Measurements from ENCODE around the gene SNX8.

The SNX8 gene

DNA sequence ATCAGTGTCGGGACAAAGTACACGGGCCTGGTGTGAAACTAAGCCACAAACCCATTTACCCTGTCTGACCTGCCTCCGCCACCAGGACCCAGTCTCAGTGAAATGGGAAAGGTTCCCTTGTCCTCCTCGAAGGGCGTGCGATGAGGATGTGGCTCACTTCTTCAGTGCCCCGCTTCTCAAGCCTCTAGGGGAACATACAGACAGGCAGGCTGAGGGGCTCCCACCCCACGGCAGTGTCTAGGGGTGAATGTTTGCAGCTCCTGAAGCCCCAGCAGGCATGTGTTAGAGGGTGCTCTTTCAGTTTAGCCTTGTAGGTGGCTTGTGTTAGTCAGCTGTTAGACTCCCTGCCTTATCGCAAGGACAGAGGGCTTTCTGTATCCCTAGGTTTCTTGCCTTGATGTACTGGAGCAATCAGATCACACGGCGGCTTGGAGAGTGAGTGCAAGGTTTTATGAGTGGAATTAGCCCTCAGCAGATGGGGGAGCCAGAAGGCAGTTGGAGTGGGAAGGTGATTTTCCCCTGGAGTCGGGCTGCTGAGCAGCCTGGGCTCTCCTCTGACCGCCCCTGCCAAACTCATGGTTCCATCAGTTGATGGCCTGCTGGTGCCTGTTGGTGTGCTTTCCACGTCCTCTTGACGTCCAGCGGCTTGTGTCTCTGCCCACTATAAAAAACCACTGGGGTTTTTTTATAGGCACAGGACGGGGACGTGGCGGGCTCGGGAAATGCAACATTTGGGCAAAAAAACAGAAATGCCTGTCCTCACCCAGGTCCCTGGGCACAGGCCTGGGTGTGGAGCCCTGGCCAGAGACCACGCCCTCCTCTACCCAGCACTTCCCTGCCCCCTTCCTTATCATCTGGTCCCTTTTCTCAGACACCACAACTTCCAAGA is 71.5 kb downstream of the SNX8 start:
- DNase-seq = peak; percentile 65 to 80

GRCh38 chr7:2241580-2242540 is 72.4 kb downstream of the SNX8 start, which contains the start of the genes MRM2 and NUDT1:
Gene MRM2 (minus strand): TSS chr7:2242205. CDS start chr7:2242169, 36 bp downstream.
Gene NUDT1 (plus strand): TSS chr7:2242226. CDS start chr7:2244575, 2,349 bp downstream.
- DNase-seq = peak; percentile 34 to 68

DNA sequence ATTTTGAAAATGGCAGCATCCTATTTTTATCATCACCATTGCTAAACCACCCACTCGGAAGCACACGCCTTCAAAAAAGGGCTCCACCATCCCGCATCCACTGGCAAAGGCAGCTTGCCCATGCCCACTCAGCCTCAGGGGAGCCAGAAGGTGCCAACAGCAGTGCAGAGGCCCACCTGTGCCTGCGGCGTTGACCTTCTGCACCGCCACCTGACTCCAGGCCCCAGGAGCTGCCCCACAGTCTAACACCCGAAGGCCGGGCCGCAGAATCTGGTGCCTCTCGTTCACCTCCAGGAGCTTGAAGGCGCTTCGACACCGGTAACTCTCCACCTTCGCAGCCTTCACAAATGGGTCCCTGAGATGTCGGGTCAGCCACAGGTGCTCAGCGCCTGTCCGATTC is 75.0 kb downstream of the SNX8 start:
- DNase-seq = no peak

DNA sequence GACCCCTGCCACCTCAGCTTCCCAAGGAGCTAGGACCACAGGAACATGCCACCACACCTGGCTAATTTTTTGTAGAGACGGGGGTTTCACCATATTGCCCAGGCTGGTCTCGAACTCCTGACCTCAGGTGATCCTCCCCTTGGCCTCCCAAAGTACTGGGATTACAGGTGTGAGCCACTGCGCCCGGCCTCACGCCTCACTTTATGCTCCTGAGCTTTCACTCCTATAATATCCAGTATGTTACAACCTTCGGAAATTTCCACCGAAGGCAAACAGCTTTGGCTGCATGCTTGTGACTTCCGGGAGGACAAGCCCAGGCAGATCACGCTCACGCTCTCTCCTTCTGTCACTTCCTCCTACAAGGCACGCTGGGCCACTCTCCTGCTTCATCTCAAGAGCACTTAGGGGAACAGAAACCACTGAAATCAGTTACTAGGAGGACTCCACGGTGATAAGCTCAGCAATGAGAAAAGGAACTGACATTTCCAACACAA is 77.1 kb downstream of the SNX8 start:
- DNase-seq = peak in 1 of 2 experiments; percentile 21

GRCh38 chr7:2233926-2234325 is 80.3 kb downstream of the SNX8 start:
- DNase-seq = no peak

DNA sequence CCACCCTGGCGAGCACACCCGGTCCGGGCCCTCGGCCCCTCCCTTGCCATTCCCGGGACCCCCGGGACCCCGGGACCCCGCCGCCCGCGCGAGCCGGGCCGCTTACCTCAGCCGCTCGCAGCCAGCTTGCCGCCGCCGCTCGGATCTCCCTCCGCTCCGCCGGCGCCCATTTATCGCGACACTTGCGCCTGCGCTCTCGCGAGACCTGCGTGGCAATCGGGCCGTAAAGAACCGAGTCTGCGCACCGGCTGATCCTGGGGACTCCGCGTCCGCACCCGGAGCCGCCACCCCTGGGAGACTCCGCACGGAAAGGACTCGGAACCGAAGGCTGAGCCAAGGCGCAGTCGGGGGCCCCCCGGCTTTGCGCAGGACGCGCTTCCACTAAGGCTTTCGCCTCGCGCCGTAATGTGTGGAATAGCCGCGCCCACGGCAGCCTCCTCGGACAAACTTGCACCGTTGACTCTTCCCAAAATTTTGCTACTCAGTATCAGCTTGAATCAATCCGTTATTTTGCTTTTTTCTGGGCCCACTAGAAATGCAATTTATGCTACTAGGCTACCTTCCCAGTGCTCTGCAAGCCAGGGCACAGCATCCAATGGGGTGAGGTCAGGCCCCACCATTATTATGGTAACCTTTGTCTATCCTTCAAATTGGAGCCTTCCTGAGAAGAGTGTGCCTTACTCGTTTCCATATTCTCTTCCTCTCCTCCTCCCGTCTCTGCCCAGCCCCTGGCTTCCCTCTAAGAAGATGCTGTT is 81.3 kb downstream of the SNX8 start, which contains the start of gene MAD1L1:
Gene MAD1L1, minus strand, starts transcription at position 180 of the 755 bp plus-strand sequence. CDS start 2,812 bp downstream, outside the sequence.
- peak; percentile 72 to 82 for DNase-seq

GRCh38 chr7:2231992-2232765 is 82.1 kb downstream of the SNX8 start:
- DNase-seq = no peak

- DNase-seq = no peak
Observed at GRCh38 chr7:2230882-2231281, 83.4 kb downstream of the SNX8 start.

- peak in 1 of 2 experiments; percentile 4 for DNase-seq
Observed at GRCh38 chr7:2230226-2230625, 84.0 kb downstream of the SNX8 start.

GRCh38 chr7:2229467-2229866 is 84.8 kb downstream of the SNX8 start:
- DNase-seq = no peak

DNA sequence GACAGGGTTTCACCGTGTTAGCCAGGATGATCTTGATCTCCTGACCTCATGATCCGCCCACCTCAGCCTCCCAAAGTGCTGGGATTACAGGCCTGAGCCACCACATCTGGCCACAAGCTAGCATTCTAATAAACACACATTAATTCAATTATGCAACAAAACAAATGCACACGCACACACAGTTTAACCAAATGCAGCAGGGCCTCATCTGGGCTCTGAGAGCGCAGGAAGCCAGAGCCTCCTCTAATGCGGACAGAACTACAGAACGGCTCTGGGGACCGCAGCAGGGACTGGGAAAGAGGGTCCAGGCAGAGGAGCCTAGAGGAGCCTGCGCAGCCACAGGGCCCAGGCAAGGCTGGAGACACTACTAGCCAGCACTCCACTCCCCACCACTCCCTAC is 85.3 kb downstream of the SNX8 start:
- no peak for DNase-seq

DNA sequence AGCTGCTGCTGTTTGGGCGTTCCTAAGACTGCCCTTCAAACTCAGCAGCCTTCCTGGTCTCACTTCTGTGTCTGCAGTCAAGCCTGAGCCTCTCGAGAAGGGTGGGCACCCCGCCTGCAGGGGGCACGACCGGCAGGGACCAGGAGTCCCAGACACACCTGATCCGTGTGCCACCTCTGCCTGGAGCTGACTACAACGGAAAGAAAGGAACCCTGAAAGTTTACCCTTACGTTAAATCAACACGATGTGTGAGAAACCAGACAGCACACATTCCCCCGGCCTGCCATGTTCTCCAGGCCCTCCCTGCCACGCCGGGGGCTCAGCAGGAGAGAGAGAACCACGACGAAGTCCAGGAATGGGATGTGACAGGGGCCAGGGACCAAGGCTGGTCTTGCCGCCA is 86.5 kb downstream of the SNX8 start:
- no peak for DNase-seq

- DNase-seq = no peak
Observed at GRCh38 chr7:2225830-2226229, 88.4 kb downstream of the SNX8 start.

GRCh38 chr7:2225336-2225735 is 88.9 kb downstream of the SNX8 start:
- DNase-seq = no peak

DNA sequence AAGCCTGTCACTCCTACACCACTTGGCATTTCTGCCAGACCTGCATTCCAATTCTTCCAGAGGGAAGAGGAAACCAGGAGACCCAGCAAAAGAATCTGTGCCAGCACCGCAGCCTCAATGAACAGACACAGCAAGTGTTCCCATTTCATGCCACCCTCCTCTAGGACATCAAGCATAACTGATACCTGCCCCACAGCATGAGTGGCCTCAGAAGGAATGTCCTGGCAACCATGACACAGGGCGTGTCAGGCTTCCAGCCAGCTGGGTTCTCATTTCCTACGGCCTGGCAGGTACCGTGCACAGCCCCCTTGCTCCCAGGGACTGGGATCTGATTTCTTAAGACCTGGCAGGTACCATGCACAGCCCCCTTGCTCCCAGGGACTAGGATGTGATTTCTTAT is 89.3 kb downstream of the SNX8 start:
- no peak for DNase-seq

- no peak for DNase-seq
Observed at GRCh38 chr7:2224491-2224928, 89.7 kb downstream of the SNX8 start.

DNA sequence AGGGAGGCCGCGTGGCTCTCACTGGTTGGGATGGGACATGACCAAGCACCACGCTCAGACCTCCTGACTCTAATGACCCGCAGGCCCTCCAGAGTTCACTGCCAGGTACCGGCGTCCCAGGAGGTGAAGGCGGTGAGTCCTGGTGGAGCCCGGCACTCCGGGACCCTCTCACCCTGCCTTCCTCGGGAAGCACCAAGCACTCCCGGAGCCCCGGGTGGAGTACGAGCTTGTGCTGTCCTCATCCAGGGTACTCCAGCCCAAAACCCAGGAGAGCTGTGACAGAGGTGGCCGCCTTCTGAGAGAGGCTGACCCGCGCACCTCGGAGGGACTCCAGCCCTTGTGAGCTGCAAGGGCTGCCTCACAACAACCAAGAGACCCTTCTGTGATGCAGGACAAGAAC is 90.9 kb downstream of the SNX8 start:
- DNase-seq = no peak

GRCh38 chr7:2222516-2222915 is 91.7 kb downstream of the SNX8 start:
- no peak for DNase-seq

DNA sequence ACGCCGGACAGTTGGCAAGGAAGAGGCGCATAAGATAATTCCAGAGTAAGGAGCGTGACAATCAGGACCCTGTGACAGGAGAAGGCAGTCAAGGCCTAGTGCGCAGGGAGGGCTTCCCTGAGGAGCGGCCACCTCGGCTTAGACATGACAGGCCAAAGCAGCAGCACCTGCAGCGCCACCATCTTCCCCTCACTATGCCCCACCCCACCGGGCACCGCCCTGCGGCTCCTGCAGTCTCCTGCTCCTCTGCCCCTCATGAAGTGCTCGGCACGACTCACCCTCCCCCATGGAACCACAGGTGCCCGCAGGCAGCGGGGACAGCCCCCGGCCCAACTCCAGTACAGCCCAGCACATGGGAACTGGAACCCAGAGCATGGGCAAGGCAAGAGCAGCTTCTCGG is 93.3 kb downstream of the SNX8 start:
- DNase-seq = no peak

DNA sequence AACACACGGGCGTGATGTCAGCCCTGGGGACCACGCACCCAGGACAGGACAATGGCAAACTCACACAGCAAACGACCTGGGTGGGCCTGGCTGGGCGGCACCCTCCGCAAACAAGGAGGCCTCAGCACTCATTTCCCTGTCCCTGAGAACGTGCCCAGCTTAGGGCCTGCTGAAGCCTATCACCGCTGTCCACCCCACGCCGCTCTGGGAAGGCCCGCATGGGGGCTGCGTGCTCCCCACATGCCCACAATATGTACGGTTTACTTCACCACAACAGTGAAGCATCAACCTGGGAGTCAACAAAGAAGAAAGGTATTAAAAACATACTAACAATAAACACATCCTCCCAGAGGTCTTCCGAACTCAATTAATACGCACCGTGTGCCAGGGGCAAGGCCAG is 93.7 kb downstream of the SNX8 start:
- DNase-seq = no peak

- DNase-seq = no peak
Observed at GRCh38 chr7:2220030-2220429, 94.2 kb downstream of the SNX8 start.
